ENCODE measurements around the gene TRIM9.

GRCh38 chr14:51094901-51095853 lies at the start of gene TRIM9:
- TF ChIP-seq, protein P1, sequence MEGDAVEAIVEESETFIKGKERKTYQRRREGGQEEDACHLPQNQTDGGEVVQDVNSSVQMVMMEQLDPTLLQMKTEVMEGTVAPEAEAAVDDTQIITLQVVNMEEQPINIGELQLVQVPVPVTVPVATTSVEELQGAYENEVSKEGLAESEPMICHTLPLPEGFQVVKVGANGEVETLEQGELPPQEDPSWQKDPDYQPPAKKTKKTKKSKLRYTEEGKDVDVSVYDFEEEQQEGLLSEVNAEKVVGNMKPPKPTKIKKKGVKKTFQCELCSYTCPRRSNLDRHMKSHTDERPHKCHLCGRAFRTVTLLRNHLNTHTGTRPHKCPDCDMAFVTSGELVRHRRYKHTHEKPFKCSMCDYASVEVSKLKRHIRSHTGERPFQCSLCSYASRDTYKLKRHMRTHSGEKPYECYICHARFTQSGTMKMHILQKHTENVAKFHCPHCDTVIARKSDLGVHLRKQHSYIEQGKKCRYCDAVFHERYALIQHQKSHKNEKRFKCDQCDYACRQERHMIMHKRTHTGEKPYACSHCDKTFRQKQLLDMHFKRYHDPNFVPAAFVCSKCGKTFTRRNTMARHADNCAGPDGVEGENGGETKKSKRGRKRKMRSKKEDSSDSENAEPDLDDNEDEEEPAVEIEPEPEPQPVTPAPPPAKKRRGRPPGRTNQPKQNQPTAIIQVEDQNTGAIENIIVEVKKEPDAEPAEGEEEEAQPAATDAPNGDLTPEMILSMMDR (IDR thresholded peaks at IDR 0.05; ENCODE audit: low read length): no peak
- no peak for TF ChIP-seq EZH2 (optimal IDR thresholded peaks at IDR 0.05; ENCODE audit: low read depth, low read length)
